GM12875 (cell line): ENCODE data around the gene TMTC2.

Source experiments
- H3K4me3 ChIP-seq: one replicate; pipeline ENCODE4 v1.5.1; 2011; ENCODE audit warnings: low read depth, low read length, control low read depth
- TF ChIP-seq, protein P1 (sequence below): IDR thresholded peaks from 2 replicates; pipeline ENCODE4 v1.5.1; 2011; ENCODE audit warnings: low read depth, mild to moderate bottlenecking, control low read depth, inconsistent platforms, low read length, moderate library complexity, borderline replicate concordance; ENCODE audit not compliant: insufficient read depth

Gene TMTC2

DNA sequence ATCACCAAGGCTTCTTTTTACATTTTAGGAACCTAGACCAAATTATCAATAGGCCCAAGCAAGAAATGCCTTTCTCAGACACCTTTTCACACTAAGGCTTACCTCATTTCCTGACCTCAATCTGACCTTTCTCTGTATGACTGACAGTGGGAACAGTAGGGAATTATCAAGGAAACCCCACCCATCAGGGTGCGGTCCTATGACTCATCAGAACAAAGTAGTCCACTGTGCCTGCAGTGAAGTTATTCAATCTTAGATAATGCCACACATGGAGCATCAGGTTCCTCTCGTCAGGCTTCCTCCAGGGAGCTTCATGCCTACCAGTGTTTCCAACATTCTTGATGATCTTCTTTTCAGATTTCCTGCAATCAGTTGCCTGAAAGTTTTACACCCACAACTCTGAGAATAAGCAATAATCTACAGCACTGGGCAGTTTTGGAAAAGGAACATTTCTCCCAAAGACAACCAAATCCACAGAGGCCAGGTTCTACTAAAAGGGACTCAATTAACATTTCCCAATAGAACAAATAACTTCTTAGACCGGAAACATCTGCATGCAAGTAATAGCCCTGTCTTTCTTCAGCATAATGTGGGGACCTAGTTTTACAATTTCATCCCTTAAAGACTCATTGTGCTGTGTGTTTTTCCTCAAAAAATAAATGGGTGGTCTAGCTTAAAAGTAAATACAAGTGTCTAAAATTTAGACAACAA, 35.9 kb upstream of the TMTC2 start:
- TF ChIP-seq, protein P1, sequence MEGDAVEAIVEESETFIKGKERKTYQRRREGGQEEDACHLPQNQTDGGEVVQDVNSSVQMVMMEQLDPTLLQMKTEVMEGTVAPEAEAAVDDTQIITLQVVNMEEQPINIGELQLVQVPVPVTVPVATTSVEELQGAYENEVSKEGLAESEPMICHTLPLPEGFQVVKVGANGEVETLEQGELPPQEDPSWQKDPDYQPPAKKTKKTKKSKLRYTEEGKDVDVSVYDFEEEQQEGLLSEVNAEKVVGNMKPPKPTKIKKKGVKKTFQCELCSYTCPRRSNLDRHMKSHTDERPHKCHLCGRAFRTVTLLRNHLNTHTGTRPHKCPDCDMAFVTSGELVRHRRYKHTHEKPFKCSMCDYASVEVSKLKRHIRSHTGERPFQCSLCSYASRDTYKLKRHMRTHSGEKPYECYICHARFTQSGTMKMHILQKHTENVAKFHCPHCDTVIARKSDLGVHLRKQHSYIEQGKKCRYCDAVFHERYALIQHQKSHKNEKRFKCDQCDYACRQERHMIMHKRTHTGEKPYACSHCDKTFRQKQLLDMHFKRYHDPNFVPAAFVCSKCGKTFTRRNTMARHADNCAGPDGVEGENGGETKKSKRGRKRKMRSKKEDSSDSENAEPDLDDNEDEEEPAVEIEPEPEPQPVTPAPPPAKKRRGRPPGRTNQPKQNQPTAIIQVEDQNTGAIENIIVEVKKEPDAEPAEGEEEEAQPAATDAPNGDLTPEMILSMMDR: no peak
- no peak overlapping the region for H3K4me3 ChIP-seq

DNA sequence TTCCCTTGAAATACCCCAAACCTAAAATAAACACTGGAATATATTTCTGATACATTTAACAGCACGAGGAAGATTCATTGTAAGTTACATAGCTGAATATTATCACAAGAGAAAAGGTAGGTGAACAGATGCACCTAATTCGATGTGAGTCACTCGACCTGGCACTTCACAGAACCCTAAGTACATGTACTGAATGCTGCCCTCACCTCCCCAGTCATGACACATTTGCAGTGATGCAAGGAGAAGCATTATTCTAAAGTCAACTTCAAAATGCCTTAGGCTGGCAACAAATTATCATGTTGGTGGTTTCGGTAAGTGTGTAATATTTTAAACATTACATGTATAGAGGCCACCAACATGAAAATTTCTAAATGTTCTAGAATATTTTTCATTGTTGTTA, 35.2 kb upstream of the TMTC2 start:
- TF ChIP-seq, protein P1: no peak
- H3K4me3 ChIP-seq: no peak overlapping the region

DNA sequence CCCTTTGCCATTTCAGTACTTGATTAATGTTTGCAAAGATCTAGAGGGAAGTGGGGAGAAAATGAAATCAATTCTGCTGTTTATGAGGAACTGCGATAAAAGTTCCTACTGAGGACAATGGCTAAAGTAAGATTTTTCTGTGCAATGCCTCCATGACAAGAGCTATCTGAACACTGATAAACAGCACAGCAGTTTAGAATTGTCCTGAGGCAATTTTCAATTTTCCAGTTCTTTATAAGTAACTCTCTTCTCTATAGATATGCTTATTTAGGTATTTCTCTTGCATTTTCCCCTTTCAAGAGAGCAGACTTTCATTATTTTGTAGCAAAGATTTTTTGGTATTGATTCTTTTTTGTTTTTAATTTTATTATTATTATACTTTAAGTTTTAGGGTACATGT, 34.6 kb upstream of the TMTC2 start:
- H3K4me3 ChIP-seq: no peak overlapping the region
- TF ChIP-seq, protein P1: no peak

DNA sequence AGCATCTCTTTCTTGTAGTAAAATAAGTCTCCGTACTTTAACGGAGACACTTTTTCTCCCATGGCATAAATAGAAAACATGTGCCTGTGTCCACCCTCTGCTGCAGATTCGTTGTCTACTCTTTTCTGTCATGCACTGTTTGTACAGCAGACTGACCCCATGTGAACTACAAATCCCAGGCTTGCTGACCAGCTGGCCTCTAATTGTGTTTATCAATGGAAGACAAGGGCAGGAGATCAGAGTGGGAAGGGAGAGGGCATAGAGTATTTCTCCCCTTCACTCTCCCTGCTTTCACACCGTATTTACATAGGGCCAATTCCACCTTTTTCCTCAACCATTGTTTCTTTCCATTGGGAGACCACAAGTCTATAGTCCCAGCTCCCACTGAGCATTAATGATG, 31.0 kb upstream of the TMTC2 start:
- H3K4me3 ChIP-seq: no peak overlapping the region
- TF ChIP-seq, protein P1: no peak

DNA sequence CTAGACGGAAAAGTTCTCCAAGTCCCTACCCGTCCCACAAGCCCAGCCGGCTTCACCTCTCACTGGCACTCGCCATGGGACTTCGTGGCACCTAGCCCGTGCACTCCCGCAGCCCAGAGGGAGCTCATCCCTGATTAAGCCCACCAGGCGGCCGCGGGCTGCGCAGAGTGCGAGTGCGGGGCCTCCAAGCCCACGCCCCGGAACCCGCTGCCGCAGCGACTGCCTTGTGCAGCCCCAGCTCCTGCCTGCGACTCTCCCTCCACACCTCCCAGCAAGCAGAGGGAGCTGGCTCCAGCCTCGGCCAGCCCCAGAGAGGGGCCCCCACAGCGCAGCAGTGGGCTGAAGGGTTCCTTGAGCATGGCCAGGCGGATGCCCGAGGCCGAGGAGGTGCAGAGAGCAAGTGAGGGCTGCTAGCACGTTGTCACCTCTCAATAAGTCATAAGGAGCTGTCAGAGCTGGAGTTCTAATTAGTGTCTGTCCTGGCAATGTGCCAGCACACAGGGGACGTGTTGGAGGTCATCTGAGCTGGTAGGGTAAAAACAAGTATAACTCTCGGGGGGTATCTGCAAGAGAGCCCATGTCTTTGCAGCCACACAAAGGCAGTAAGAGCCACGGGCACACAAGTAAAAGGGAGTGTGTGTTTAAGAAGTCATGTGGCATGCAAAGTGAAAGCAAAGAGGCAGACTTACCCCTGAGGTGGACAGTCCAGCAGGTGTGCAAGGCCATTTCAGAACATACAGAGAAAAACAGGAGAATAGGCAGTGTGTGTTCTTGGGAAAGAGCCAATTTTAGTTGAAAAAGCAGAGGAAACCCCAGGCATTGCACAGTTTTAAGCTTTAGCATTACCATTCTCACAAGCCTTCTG, 27.1 kb upstream of the TMTC2 start:
- no peak overlapping the region for H3K4me3 ChIP-seq
- TF ChIP-seq, protein P1: no peak

DNA sequence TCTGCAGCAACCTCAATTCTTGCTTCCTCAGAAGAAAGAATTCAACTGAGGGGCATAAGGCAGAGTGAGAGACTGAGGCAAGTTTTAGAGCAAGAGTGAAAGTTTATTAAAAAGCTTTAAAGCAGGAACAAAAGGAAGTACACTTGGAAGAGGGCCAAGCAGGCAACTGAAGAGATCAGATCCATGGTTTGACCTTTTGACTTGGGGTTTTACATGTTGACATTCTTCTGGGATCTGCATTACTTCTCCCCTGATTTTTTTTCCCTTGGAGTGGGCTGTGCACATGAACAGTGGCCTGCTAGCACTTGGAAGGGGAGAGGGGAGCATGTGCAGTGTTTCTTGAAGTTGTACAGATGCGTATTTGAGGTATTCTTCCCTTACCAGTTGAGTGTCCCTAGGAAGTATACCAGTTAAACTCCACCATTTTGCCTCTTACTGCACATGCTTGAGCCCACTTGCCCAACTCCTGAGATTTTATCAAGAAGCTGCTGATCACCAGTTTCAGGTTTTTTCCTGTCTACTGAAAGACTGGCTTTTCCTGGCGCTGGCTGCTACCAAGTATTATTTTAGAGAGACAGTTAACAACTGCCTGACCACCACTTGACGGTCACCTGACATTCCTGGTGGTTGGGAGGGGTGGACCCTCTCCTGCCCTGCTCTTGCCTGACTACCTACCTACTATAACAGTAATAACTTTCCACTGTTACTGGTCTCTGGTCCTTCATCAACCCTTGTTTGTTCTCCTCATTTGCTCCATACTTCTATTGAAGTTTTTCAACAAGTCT, 26.0 kb upstream of the TMTC2 start:
- TF ChIP-seq, protein P1: no peak
- no peak overlapping the region for H3K4me3 ChIP-seq
